Activated T-helper 9 cell treated with anti-CD3 and anti-CD28 coated beads, Interleukin-2, amount 50 U/mL, for 16 hours (primary cell): ENCODE measurements around the gene EPN1.

Source experiments
- DNase-seq: peaks from one replicate; pipeline ENCODE4 v3.0.0-alpha.2; 2020; ENCODE audit warnings: low read depth

EPN1 gene

DNA sequence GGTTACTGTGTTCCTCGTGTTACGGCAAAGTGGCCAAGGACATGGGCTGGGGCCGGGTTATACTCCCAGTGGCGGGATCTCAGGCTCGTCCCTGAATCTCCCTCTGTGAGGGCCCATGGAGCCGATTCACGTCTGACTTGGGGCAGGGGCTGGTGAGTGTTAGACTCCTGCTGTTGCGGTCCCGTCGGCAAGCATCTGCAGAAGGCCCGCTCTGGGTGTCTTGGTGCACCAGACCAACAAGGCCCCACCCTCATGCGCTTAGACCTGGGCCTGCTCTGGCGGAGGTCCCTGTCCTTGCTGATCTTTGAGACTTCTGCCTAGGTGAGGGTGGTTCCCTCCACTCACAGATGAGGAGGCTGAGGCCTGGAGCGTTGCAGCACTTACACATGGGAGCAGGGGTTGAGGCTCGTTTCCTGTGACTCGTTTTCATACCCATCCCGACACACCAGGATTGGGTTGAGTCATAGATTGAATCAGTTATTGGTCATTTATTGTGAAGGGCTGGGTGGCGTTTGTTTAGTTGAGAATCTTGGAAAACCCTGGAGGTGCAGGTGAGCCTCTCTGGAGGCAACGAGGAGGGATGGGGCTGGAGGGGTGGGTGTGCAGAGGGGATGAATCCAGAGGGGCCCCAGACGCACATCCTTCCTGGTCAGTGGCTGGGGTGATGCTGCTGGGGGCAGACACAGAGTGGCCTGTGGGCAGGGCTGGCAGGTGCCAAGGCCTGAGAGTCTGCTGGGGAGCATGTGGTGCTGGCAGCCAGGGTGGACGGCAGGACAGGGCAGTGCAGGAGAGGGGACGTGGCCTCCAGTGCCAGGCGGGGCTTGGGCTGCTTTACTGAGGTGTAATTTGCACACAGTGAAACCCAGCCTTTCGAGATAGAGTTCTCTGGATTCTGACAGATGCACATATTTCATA lies 4.6 kb downstream of the EPN1 start:
- no peak for DNase-seq

DNA sequence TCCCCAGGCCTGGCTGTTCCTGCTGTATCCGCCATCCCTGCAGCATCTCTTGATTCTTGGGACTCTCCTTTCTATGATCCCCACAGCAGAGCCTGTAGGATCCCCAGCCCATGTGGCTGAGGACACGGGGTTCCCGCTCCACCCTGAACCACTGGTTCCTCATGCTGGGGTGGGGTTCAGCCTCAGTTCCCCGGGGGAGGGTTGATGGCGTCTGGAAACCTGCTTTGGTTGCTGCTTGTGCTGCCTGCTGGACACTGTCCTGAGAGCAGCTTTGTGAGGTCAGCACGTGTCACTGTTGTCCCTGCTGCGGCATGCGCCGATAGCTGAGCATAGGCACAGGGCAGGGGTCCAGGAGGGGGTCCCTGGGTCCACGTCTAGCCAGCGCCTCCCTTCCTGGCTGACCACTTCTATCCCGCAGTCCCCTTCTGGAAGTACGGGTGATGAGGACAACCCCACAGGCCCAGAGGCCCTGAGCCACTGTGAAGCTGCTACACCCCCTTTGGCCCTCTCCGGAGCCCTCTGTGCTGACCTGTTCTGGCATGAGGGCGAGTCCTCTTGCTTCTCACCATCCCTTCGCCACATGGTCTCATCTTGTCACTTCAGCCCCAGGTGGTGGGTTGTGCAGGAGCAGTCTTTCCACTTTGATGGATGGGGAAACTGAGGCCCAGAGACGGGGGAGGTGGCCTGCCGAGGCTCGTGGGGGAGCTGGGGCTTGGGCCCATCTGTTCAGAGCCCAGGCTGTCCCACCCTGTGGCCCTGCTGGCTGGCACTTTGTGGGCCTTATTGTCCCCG lies 5.5 kb downstream of the EPN1 start:
- DNase-seq, result no peak

DNA sequence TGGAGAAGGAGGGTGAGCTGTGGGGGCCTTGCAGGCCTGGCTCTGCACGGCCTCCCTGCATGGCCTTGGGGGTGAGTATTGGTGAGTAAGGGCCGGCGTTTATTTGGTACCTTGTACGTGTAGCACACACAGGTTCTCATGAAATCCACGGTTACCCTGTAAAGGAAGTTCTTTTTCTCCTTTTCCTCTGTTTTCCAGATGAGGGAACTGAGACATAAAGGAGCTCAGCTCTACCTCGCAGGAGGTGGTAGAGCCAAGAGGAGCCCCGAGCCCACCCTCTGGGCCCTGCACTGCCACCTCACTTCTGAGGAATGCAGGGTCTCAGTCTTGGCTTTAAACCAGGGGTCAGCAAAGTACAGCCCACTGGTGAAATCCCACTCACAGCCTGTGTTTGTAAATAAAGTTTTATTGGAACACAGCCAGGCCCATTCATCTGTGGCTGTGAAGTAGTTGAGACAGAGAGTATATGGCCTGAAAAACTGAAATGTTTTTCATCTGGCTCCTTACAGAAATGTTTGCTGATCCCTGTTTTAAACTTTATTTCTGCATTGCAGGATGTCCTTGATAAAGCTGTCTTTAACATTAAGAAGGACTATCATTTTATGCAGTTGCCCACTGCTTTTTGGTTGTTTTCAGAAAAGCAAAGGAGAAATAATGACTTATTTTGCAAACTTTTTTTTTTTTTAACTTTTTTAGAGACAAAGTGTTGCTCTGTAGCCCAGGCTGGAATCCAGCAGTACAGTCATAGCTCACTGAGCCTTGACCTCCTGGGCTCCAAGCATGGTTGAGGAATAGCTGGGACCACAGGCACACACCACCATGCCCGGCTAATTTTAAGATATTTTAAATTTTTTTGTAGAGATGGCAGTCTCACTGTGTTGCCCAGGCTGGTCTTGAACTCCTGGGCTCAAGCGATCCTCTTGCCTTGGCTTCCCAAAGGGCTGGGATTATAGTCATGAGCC lies 6.4 kb downstream of the EPN1 start:
- DNase-seq, result no peak

DNA sequence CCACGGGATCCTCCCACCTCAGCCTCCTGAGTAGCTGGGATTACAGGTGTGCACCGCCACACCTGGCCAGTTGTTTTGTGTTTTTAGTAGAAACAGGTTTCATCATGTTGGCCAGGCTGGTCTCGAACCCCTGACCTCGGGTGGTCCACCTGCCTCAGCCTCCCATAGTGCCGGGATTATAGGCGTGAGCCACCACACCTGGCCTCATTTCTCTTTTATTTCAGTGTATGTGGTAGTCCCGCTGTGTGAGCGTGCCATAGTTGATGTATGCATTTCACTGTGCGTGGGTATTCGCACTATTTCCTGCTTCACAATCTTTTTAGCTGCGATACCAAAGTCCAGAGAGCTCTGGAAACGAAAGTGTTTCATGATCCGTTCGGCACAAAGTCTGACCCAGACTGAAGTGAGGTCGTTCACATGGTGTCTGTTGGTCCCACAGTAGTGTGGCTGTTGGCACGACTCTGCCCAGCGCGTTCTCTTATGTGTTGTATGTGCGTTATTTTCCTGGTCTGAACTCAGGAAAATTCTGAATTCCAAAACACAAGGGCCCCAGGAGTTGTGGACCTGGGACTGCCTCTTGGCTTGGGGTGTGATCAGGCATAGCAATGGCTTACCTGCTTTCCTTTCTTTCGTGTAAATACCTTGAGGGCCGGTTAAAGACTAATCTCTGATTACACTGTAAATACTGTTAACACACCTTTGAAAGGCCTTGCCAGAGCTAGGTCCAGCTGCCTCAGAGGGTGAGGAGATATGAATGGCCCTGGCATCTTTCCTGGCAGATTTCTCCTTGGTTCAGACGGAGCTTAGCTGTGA lies 8.6 kb downstream of the EPN1 start:
- DNase-seq, result no peak

DNA sequence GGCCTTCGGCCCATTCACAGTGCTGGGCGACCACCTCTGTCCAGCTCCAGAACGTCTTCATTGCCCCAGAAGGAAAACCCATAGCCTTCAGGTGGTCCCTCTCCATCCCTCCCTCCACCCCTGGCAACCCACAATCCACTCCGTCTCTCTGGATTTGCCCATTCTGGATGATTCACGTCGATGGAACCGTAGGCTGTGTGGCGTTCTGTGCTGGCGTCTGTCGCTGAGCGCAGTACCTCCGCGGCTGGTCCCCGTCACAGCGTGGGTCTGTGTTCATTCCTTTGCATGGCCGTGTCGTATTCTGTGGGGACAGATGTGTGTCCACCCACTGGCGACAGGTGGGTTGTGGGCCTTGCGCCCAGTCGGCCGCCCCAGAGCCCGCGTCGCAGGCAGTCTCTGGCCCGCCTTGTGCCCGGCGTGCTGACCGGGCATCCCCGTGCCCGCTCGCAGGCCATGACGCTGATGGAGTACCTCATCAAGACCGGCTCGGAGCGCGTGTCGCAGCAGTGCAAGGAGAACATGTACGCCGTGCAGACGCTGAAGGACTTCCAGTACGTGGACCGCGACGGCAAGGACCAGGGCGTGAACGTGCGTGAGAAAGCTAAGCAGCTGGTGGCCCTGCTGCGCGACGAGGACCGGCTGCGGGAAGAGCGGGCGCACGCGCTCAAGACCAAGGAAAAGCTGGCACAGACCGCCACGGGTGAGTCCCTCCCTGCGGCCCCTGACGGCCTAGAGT lies 10.1 kb downstream of the EPN1 start:
- no peak for DNase-seq

DNA sequence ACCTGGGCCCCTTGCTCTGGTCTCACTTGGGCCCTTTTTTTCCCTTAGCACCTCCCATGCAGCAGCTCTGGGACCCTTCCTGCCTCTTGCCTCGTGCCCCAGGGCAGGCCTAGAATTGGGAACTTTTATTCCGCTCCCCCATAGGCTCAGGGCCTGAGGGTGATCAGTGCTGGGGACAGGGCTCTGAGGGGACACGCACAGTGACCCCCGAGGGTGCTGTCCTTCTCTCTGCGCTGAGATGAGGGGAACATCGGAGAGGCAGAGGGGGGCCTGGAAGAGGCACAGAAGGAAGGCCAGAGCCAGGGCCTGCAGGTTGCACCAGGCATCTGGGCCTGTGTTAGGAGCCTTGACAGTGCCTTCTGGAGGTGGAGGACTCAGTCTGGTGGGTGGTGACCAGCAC lies 10.8 kb downstream of the EPN1 start:
- DNase-seq, result no peak

DNA sequence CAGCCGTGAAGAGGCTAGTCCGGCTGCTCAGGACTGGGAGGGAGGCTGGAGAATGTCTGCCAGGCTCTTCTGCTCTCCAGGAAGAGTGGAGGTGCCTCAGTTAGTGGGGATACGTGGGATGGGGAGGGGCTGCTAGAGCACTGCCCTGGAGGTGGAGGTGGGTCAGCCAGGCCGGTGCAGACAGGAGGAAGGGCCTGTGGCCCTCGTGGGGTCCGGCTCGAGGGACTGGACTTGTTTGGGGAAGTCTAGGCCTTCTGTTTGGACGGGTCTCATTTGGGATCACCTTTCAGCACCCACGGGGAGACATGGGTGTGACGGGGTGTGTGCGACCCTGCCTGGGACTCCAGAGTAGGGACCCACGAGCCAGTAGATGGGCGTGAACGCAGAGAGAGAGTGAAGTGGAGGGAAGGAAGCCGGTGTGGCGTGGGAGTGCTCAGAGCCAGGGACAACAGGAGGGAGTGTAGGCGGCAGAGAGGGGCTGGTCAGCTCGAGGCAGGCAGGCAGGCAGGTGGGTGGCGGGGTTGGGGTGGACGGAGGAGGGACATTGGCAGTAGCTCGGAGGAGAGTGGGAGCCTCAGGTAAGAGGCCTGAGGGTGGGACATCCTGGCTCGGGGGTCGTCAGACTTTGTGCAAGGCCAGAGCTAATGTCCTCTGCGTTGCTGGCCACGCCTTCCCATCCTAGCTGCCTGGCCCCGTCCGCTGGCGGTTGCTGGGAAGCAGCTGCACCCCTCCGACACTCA lies 11.5 kb downstream of the EPN1 start:
- DNase-seq, result no peak

DNA sequence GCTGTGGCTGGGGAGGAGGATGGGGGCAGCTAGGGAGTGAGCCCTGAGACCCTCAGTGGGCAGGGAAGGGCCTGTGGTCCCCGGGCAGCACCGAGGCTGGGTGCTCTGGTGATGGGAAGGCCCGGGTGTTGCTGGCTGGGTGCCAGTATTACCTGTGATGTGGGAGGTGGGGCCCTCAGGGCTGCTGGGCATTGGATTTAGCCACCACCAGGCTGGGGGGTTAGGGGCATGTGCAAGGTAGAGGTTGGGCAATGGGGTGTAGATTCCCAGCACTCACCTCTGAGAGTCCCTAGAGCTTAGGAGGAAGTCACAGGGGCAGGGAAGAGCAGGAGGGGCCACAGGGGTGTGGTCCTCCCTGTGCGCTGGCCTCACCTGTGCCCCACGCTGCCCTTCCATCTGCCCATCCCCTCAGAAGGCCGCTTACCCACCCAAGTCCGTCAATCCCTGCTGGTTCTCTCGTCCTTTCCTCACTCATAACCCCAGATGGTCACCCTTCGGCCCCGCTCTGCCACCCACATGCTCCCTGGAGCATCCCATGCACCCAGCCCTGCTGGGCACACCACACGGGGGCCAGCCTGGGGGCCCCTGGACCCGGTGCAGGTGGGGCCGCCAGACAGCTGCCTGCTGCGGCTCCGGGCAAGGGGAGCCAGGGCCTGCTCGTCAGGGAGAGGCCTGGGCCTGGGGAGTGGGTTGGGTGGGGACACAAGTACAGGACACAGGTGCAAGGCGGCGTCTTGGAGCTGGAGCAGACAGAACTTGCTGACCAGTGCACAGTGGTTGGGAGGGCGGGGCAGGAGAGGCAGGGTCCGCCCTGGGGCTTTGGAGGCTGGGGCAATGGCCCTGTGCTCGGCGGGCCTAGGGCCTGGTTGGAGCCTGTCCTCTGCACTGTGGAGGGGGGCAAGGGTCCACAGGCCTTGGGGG lies 12.5 kb downstream of the EPN1 start:
- no peak for DNase-seq

DNA sequence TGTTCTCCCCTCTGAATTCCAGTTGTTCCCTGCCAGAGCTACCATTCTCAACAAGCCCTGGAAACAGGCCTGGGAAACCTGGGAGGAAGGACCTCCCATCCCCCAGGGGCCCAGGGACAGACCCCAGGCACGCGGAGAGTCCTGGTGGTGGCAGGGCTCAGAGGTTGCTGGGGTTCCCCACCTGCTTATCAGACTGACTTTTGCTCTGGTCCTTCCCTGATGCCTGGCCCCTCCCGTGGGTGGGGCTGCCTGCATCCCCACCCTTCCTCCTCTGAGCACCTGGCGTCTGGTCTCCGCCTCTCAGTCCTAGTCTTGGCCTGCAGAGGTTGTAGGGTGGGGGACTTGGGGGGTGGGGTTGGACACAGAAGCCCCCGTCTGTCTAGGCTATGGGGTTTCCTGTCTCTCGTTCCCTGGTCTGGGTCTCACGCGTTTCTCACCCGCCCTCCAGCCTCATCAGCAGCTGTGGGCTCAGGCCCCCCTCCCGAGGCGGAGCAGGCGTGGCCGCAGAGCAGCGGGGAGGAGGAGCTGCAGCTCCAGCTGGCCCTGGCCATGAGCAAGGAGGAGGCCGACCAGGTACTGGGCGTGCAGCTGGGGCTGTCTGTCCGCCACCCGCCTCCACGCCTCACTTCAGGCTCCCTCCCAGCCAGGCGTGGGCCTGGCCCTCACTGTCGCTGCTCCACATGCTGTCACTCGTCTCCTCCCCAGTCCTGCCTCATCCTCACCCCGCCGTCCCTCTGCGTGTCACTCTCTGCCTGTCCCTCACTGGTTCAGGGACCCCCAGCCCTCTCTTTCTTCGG lies 13.6 kb downstream of the EPN1 start:
- no peak for DNase-seq

DNA sequence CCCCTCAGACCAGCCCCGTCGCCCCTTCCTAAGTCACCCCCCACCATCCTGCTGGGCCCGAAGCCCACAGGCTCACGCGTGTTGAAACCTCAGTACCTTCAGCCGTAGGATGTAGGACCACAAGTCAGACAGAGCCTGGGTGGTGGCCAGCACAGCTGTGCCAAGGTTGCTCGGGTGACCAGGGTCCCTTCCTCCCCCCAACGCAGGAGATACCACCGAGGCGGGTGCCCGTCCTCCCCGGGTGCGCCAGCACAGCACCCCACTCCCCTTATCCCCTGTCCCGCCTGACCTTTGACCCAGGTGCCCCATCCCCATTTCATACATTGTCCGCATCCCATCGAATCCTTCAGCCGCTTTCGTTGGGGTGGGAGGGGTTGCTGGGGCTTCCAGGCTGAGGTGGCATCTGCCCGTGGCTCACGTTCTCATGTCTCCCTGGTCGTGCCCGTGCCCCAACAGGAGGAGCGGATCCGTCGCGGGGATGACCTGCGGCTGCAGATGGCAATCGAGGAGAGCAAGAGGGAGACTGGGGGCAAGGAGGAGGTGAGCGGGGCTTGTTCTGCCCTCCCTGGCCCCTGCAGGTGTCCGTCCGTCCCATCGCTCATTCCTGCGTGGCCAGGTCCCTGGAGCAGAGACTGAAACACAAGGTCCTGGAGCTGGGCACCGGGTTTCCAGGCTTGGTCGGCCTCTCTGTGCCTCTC lies 14.5 kb downstream of the EPN1 start:
- DNase-seq, result no peak

DNA sequence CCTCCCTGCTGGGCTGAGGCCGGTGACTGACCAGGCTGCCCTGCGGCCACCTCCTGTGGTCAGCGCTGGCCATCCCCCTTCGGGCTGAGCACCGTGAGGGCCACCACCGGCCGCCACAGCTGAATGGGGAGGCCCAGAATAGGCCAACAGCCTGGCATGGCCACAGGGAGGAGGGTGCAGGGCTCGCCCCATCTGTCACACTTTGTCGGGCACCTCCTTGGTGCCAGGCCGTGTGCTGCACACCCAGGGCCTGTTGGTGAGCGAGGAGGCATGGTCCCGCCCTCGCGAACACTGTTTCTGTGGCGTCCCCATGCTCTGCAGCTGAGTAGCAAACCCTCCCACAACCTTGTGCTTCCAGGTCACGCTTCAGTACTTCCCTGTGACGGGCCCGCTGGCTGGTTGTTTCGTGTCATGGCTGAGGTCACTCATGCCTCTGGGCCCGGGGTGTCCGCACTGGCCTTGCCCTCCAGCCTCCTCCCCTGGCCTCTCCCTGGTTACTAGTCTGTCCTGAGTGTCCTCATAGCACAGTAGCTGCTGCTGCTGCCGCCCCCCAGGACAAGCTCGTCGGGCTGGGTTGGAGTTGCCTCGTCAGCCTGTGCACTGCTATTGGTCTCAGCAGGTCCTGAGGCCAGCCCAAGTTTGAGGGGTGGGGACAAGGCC lies 15.2 kb downstream of the EPN1 start:
- no peak for DNase-seq

DNA sequence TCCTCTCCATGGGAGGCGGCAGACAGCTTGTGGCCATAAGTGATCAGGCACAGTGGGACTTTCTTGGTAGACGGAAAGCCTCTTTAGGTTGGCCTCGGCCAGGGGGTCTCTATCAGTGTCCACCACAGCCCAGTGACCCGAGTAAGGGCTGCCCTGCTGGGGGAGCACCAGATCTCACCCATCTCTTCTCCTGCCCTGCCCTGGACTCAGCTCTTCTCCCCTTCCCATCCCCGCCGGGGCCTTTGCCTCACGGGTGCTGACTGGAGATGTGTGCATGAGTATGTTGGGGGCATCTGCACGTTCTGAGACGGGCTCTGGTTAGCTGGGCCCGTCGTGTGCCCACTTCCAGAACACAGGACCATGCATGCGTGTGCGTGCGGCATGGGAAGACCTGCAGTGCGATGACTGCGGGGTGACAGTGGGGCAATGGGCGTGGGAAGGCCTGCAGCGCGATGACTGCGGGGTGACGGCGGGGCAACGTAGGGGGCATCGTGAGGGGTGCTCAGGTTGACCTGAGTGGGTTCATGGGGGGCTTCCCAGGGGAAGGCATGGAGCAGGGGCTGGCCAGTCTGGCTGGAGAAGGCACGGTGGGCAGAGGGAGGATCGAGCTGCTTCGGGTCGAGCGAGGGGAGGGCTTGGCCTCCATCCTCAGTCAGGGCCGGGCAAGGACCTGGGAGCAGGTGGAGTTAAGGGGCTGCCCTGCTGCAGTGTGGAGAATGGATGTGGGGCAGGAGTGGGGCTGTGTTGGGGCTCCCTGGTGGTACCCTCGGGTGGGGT lies 15.9 kb downstream of the EPN1 start:
- DNase-seq, result no peak

DNA sequence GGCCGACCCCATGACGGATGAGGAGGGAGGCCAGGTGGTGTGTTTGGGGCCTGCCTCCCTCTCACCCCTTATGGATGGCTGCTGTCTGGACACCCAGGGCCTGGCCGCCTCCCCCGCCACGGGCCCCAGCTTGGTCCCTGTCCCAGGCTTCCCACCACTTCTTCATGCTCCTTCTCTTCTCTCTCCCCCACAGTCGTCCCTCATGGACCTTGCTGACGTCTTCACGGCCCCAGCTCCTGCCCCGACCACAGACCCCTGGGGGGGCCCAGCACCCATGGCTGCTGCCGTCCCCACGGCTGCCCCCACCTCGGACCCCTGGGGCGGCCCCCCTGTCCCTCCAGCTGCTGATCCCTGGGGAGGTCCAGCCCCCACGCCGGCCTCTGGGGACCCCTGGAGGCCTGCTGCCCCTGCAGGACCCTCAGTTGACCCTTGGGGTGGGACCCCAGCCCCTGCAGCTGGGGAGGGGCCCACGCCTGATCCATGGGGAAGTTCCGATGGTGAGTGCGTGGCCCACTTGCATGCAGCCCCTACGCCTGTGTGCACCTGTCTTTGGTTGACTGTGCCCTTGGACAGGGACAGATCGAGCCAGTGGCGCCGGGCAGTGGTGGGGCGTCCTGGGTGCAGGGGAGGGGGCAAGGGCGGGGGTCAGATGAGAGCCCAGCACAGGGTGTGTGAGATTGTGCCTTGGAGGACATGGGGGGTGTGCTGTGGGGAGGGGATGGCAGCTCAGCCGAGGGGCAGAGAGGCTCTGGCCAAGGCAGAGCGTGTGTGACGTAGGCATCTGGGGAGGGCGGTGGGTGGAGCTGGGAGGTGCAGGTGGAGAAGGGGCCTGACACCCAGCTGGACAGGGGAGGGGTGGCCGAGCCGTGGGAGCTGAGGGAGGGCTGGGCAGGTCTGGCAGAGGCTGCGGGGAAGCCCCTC lies 16.8 kb downstream of the EPN1 start:
- no peak for DNase-seq

DNA sequence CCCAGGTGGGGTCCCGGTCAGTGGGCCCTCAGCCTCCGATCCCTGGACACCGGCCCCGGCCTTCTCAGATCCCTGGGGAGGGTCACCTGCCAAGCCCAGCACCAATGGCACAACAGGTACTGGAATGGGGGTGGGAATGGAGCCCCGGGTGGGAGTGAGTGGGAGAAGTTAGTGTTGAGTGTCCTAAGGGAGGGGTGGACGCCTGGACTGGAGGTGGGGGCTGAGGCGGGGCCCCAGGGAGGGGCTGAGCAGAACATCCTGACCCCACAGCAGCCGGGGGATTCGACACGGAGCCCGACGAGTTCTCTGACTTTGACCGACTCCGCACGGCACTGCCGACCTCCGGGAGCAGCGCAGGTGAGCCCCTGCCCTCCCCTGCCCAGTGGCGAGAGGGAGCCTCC lies 17.7 kb downstream of the EPN1 start:
- DNase-seq, result no peak
